ENCODE measurements around the gene P2RX7.

GRCh38 chr12:121162384-121162783 lies 29.7 kb downstream of the P2RX7 start:
- TF ChIP-seq CTCF (IDR thresholded peaks at IDR 0.05; ENCODE audit: low read length) (no peak), EZH2 (IDR thresholded peaks at IDR 0.05; ENCODE audit: borderline replicate concordance, low read length) (no peak)

Data from OCI-LY1 (cell line).